GM10248 (cell line): ENCODE results near the gene CNFN.

Source experiments
- CTCF ChIA-PET: fragments of 300-600 bp; sonication (Branson Sonifier 250); formaldehyde crosslinking; extraction: SDS; loops from one replicate; lab custom pipeline; 2021; ENCODE audit warnings: antibody characterized with exemption; lab: Yijun Ruan, JAX
- POLR2A ChIA-PET: fragments of 350-650 bp; sonication (Branson Sonifier 250); formaldehyde crosslinking; extraction: SDS; loops from one replicate; lab custom pipeline; 2020; ENCODE audit warnings: antibody characterized with exemption; lab: Yijun Ruan, JAX
- DNase-seq: peaks from one replicate; pipeline ENCODE4 v3.0.0; 2012; ENCODE audit errors: extremely low spot score
- TF ChIP-seq, protein P1 (sequence below): IDR thresholded peaks from 2 replicates; pipeline ENCODE4 v1.5.1; 2012; ENCODE audit warnings: mild to moderate bottlenecking, low read depth; ENCODE audit errors: extremely low read depth, missing control alignments, control extremely low read depth

Gene CNFN

DNA sequence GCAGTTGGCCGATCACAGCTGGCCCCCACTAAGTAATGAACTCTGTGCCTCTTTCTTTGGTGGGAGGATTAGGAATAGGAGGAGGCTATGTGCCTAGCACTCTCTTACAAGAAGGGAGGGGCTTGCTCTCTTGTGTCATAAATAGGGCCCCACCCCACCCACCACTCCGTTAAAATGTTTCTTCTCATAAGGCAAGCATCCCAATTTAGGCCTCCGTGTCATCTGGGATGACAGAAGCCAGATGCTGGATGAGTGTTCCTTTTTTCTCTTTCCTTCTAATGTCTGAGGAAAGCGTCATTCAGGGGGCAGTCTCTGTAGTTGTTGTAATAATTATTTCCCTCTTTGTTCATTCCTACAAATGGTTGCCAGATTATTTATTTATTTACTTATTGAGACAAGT is 37.2 kb upstream of the CNFN start, which contains the start of gene LIPE:
LIPE (minus strand) TSS at position 76 of the 400 bp plus-strand sequence. CDS start 239 bp downstream, outside the sequence.
- DNase-seq = no peak
- ChIA-PET CTCF (interaction anchor here (2.2 to 8.1 kb wide), 2 partner anchors 11 to 14 kb away, joined by 20 to 55 read pairs; no protein-coding TSS in a partner anchor), POLR2A (no interaction called here)
- TF ChIP-seq, protein P1, sequence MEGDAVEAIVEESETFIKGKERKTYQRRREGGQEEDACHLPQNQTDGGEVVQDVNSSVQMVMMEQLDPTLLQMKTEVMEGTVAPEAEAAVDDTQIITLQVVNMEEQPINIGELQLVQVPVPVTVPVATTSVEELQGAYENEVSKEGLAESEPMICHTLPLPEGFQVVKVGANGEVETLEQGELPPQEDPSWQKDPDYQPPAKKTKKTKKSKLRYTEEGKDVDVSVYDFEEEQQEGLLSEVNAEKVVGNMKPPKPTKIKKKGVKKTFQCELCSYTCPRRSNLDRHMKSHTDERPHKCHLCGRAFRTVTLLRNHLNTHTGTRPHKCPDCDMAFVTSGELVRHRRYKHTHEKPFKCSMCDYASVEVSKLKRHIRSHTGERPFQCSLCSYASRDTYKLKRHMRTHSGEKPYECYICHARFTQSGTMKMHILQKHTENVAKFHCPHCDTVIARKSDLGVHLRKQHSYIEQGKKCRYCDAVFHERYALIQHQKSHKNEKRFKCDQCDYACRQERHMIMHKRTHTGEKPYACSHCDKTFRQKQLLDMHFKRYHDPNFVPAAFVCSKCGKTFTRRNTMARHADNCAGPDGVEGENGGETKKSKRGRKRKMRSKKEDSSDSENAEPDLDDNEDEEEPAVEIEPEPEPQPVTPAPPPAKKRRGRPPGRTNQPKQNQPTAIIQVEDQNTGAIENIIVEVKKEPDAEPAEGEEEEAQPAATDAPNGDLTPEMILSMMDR = no peak

- TF ChIP-seq, protein P1 = no peak
- CTCF ChIA-PET = interaction anchor here (1.2 to 8.1 kb wide), 3 partner anchors 11 to 102 kb away, joined by 4 to 55 read pairs (median 17); partner anchors contain the start of gene CEACAM1
- no peak for DNase-seq
- POLR2A ChIA-PET = no interaction called here
Measured at GRCh38 chr19:42426643-42427042, 36.5 kb upstream of the CNFN start.

- CTCF ChIA-PET = interaction anchor here (1.8 to 8.1 kb wide), 3 partner anchors 9 to 16 kb away, joined by 17 to 55 read pairs (median 17); no protein-coding TSS in a partner anchor
- POLR2A ChIA-PET = no interaction called here
- TF ChIP-seq, protein P1 = no peak
- no peak for DNase-seq
Measured at GRCh38 chr19:42424712-42425131, 34.6 kb upstream of the CNFN start.

GRCh38 chr19:42424345-42424707 is 34.2 kb upstream of the CNFN start:
- DNase-seq = no peak
- ChIA-PET CTCF (interaction anchor here (1.8 to 8.1 kb wide), 5 partner anchors 9 to 23 kb away, joined by 5 to 55 read pairs (median 17); no protein-coding TSS in a partner anchor), POLR2A (no interaction called here)
- TF ChIP-seq, protein P1 = no peak

GRCh38 chr19:42423462-42424344 is 33.6 kb upstream of the CNFN start:
- TF ChIP-seq, protein P1 = no peak
- CTCF ChIA-PET = interaction anchor here (1.0 to 8.1 kb wide), 9 partner anchors 10 to 28 kb away, joined by 3 to 55 read pairs (median 6); partner anchors contain the start of gene CXCL17
- peak; percentile 97 for DNase-seq
- POLR2A ChIA-PET = interaction anchor here (0.6 to 1.0 kb wide), 6 partner anchors 9 to 29 kb away, joined by 3 to 7 read pairs (median 4); no protein-coding TSS in a partner anchor

DNA sequence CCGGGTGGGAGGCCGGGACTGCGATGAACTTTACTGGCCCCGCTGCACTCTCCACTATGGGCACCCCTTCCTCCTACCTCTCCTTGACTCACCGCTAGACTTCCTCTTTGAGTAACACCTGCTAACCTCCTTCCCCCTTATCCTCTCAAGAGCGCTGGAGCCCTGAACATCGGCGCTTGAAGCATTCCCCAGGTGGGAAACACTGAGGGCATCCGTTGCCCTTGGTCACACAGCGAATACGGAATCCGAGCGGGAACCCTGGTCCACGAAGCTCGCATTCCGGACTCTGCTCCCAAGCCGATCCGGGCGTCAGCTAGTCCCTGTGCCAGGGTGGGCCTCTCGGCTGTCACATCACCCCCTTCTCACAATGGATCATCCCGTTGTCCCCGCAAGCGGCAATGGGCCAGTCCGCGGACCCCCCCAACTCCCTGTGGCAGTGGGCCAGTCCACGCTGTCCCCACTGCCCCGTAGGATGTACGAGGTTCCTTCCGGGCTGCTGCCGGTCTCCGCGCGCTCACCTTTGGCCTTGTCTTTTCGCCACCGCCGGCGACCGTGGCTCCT is 32.9 kb upstream of the CNFN start:
- peak; percentile 62 for DNase-seq
- ChIA-PET CTCF (interaction anchor here (1.0 to 8.1 kb wide), 8 partner anchors 11 to 28 kb away, joined by 3 to 55 read pairs (median 6); partner anchors contain the start of gene CXCL17), POLR2A (interaction anchor here (0.6 to 1.0 kb wide), 6 partner anchors 10 to 28 kb away, joined by 3 to 7 read pairs (median 4); no protein-coding TSS in a partner anchor)
- TF ChIP-seq, protein P1 = no peak
